ENCODE data around the gene SMIM17. TPM values are rescaled to one million over a fixed set of nuclear protein-coding genes. Genes with fewer than 3 reads are reported as not detected.

SMIM17 gene
- under 1 TPM in 2 of 3 donors, not detected in 1; 0.38 to 0.47 TPM for total RNA-seq
- long read RNA-seq, donor 1: 0 reads
- long read RNA-seq, donor 2: 0 reads

DNA sequence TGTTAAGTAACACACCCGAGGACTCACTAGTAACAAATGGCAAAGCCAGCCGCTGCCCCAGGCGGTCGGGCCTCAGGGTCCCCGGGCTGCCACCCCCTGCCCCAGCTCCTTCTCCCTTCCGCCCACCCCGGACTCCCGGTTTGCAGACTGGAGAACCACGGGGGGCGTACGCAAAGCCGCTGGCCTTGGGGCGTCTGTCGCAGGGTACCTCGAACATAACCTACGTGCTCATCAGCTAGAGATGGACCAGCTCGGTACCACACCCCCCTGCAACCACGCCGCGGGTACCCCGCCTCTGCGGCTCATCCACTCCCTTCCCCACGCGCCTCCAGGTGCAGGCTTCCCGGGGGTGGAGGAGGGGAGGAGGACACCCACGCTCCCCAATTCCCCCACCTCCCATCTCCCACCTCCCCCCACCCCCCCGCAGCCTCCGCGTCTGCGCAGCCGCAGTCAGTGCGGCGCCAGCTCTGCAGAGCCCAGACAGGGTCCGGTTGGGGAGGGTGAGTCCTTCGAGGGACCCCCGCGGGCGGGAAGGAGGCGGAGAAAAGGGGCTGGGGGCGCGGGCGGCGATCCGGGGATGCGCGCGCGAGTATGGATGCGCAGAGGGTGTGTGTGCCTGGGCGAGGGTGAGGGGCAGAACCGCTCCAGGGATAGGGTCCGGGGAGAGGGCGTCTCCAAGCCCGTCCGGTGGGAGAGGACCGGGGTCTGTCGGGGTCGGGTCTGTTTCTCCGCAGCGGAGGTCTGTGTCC, at the start of gene SMIM17:
TSS of gene SMIM17 (plus strand) at position 449 of the 749 bp plus-strand sequence. CDS start 2,509 bp downstream, outside the sequence.
- intact Hi-C loops (cut with DNase I, micrococcal nuclease): no loop called here
- Histone ChIP-seq H3K4me1 (ENCODE audit: low read depth) (no peaks in the 10 kb centered on the region), H3K4me3 (no peak within 1 kb of the TSS), H3K36me3 (ENCODE audit: low read depth) (no peaks in the 10 kb centered on the region), H3K9me3 (peaks cover 86% of the 10 kb centered on the region)
- ATAC-seq: no peak
- TF ChIP-seq, protein P1, sequence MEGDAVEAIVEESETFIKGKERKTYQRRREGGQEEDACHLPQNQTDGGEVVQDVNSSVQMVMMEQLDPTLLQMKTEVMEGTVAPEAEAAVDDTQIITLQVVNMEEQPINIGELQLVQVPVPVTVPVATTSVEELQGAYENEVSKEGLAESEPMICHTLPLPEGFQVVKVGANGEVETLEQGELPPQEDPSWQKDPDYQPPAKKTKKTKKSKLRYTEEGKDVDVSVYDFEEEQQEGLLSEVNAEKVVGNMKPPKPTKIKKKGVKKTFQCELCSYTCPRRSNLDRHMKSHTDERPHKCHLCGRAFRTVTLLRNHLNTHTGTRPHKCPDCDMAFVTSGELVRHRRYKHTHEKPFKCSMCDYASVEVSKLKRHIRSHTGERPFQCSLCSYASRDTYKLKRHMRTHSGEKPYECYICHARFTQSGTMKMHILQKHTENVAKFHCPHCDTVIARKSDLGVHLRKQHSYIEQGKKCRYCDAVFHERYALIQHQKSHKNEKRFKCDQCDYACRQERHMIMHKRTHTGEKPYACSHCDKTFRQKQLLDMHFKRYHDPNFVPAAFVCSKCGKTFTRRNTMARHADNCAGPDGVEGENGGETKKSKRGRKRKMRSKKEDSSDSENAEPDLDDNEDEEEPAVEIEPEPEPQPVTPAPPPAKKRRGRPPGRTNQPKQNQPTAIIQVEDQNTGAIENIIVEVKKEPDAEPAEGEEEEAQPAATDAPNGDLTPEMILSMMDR (IDR thresholded peaks at IDR 0.05): no peak
- DNase-seq: no peak

DNA sequence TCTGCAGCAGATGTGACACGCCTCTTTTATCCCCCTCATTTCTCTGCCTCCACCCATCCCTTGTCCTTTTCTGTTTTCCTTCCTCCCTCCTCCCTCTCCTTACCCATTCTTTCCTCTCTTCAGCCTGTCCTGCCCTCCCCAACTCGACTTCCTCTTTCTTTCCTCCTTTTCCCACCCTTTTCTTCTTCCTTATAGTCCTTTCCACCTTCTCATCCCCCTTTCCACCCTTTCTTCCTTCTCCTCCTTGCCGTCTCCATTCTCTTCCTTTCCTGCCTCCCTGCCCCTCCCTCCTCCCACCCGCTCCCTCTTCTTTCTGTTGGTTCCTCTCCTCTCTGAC, 48.5 kb upstream of the SMIM17 start:
- no peak for DNase-seq
- no peaks in the 10 kb centered on the region for H3K36me3 ChIP-seq (ENCODE audit: low read depth)
- TF ChIP-seq, protein P1 (IDR thresholded peaks at IDR 0.05): no peak
- intact Hi-C loops (cut with DNase I, micrococcal nuclease): no loop called here
- H3K9me3 ChIP-seq: peaks cover 38% of the 10 kb centered on the region
- H3K4me3 ChIP-seq: no peak overlapping the region
- ATAC-seq: no peak
- peaks cover 4% of the 10 kb centered on the region for H3K4me1 ChIP-seq (ENCODE audit: low read depth)

DNA sequence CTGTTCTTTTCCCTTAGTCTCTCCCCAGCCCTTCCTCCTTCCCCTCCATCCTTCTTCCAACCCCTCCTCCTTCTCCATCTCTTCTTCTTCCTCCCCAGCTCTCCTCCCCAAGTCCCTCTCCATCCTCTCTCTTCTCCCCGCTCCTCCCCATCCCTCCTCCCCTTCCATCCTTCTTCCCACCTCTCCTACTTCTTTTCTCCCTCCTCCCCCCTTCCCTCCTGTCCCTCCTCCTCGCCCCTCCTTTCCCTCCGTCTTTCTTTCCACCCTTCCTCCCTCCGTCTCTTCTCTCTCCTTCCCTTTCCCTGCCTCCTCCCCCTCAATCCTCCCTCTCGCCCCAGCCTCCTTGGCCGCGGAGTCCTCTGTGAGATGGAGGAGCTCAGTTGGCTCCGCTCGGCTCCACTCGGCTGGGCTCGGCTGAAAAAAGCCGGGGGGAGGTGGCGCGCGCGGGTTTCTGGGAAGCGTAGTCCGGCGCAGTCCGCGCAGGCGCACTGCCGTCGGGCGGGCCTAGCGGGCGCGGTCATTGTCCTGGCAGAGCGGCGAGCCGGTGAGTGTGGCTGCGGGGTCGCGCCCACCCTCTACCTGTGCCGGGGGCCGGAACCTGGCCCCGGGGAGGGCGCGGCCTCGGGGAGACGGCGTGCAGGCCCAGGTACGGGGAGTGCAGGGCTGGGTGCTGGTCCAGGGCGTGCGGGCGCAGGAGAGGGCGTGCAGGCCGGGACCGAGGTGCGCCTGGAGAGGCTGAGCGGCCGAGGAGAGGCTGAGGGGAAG, 48.0 kb upstream of the SMIM17 start, which contains the start of gene ZNF71:
TSS of gene ZNF71 (plus strand) at position 520 of the 765 bp plus-strand sequence. CDS start 6,257 bp downstream, outside the sequence.
- intact Hi-C loops (cut with DNase I, micrococcal nuclease): no loop called here
- H3K9me3 ChIP-seq: peaks cover 34% of the 10 kb centered on the region
- TF ChIP-seq, protein P1 (IDR thresholded peaks at IDR 0.05): no peak
- peaks cover 4% of the 10 kb centered on the region for H3K4me1 ChIP-seq (ENCODE audit: low read depth)
- ATAC-seq (peak; percentile 99), DNase-seq (peak; percentile 89 to 92 (median 90))
- peak within 1 kb of the TSS; percentile 85 for H3K4me3 ChIP-seq
- H3K36me3 ChIP-seq (ENCODE audit: low read depth): no peaks in the 10 kb centered on the region

DNA sequence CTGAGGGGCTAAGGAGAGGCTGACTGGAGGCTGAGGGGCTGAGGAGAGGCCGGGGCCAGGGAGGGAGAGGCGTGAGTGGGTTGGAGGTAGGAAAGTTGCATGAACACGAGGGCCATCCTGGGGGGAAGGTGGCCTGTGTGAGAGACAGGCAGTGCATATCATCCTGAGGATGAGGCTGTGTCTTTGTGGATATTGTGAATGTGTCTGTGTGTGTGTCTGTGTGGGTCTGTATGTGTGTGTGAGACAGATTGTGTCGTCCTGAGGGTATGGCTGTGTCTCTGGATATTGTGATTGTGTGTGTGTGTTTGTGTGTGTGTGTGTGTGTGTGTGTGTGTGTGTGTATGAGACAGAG, 47.4 kb upstream of the SMIM17 start:
- H3K4me3 ChIP-seq: peak overlapping the region; percentile 85
- peaks cover 32% of the 10 kb centered on the region for H3K9me3 ChIP-seq
- ATAC-seq: peak; percentile 48
- H3K4me1 ChIP-seq (ENCODE audit: low read depth): peaks cover 4% of the 10 kb centered on the region
- intact Hi-C loops (cut with DNase I, micrococcal nuclease): no loop called here
- no peak for DNase-seq
- H3K36me3 ChIP-seq (ENCODE audit: low read depth): no peaks in the 10 kb centered on the region
- TF ChIP-seq, protein P1 (IDR thresholded peaks at IDR 0.05): no peak

DNA sequence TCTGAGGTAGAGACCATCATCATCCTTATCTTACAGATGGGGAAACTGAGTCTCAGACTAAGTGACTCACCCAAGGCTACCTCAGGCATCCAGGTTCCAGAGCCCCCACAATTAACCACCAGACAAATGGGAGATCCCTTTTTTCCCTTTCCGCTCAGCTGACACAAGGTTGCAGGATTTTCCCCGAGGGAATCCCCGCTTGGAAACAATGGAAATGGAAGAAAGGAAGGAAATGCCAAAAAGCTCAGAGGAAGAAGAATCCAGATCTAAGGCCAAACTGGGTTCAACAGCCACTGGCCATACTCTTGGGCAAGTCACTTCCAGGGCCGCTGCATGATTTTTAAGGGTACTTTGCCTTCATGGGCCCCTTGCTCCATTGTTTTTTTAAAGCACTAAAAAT, 46.3 kb upstream of the SMIM17 start:
- intact Hi-C loops (cut with DNase I, micrococcal nuclease): no loop called here
- Histone ChIP-seq H3K36me3 (ENCODE audit: low read depth) (no peaks in the 10 kb centered on the region), H3K4me3 (no peak overlapping the region), H3K9me3 (peaks cover 37% of the 10 kb centered on the region), H3K4me1 (ENCODE audit: low read depth) (peaks cover 4% of the 10 kb centered on the region)
- DNase-seq: no peak
- no peak for ATAC-seq
- TF ChIP-seq, protein P1 (IDR thresholded peaks at IDR 0.05): no peak

Measured in mucosa of descending colon (tissue), 3 donors.